Activated naive CD4-positive, alpha-beta T cell treated with anti-CD3 and anti-CD28 coated beads, Interleukin-2, amount 10 ng/mL, durations not matched to agents 7 days and 5 days (primary cell): ENCODE data around the gene TTC38.
"Not testable (repeated sequence)": the region's sequence is repeated elsewhere in the genome, so short reads cannot be mapped to it uniquely, and the experiment has no call there.

Source experiments
- CTCF ChIA-PET: fragments of 350-600 bp; sonication (Branson Sonifier 250); formaldehyde crosslinking; loops from one replicate; lab custom pipeline; 2021; ENCODE audit warnings: antibody characterized with exemption; lab: Charles Lee
- DNase-seq: peaks from one replicate; pipeline ENCODE4 v3.0.0-alpha.2; 2020
- H3K27ac Mint-ChIP-seq: one replicate; pipeline ENCODE4 v1.8.0; 2021; ENCODE audit warnings: mild to moderate bottlenecking, moderate library complexity, mixed read lengths
- H3K27me3 Mint-ChIP-seq: one replicate; pipeline ENCODE4 v1.8.0; 2021; ENCODE audit warnings: mild to moderate bottlenecking, mixed read lengths
- H3K36me3 Mint-ChIP-seq: one replicate; pipeline ENCODE4 v1.8.0; 2021; ENCODE audit warnings: mixed read lengths
- H3K4me1 Mint-ChIP-seq: one replicate; pipeline ENCODE4 v1.8.0; 2021; ENCODE audit warnings: mixed read lengths
- H3K4me3 Mint-ChIP-seq: one replicate; pipeline ENCODE4 v1.8.0; 2021; ENCODE audit warnings: mild to moderate bottlenecking, moderate library complexity, mixed read lengths
- H3K9me3 Mint-ChIP-seq: one replicate; pipeline ENCODE4 v1.8.0; 2021; ENCODE audit warnings: mixed read lengths

TTC38 gene

DNA sequence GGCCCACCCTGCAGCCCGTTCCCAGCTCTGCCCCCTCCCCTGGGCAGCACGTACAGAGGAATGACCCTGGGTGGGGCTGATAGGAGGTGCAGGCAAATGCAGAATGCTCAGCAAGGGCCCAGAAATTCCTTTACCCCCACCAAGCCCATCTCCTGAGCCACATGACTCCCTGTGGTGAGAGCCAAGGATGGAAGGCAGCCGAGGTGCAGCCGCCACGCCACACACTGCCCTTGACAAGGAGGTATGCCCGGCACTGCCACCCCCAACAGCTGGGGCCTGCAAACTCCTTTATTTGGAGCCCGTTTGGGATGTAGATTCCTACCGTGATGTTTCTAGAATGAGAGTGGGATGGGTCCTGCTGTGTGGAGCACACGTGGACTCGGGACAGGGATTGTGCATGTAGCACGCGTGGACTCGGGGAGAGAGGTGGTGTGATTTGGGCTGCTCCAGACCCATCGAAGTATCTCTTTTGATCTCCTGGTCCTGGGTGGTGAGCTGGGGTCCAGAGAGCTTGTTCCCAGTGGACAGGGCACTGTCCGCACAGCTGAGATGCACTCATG, 41.8 kb downstream of the TTC38 start:
- Mint-ChIP-seq H3K27me3 (no peaks in the 10 kb centered on the region), H3K27ac (no peak overlapping the region), H3K36me3 (peaks cover 48% of the 10 kb centered on the region), H3K4me3 (no peak overlapping the region), H3K9me3 (no peaks in the 10 kb centered on the region), H3K4me1 (peaks cover 8% of the 10 kb centered on the region)
- CTCF ChIA-PET: no interaction called here
- no peak for DNase-seq

DNA sequence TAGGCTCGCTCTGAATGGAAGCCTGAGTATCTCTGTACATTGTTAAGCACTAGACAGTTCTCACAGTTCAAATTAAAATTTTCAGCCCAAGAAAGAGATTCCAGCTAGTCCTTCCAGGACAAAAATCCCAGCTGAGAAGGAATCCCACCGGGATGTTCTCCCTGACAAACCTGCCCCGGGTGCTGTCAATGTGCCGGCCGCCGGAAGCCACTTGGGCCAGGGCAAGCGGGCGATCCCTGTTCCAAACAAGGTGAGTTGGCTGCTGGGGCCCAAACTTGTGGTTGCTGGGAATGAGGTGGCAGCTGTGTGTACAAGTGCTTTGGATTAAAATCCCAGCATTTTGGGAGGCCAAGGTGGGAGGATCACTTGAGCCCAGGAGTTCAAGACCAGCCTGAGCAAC, 44.2 kb downstream of the TTC38 start:
- Mint-ChIP-seq H3K27me3 (no peaks in the 10 kb centered on the region), H3K27ac (no peak overlapping the region), H3K4me3 (no peak overlapping the region), H3K36me3 (peaks cover 57% of the 10 kb centered on the region), H3K4me1 (peaks cover 4% of the 10 kb centered on the region), H3K9me3 (no peaks in the 10 kb centered on the region)
- no peak for DNase-seq
- CTCF ChIA-PET: interaction anchor here (1.0 to 1.8 kb wide), 3 partner anchors 190 to 306 kb away, joined by 3 to 6 read pairs (median 5); no protein-coding TSS in a partner anchor

DNA sequence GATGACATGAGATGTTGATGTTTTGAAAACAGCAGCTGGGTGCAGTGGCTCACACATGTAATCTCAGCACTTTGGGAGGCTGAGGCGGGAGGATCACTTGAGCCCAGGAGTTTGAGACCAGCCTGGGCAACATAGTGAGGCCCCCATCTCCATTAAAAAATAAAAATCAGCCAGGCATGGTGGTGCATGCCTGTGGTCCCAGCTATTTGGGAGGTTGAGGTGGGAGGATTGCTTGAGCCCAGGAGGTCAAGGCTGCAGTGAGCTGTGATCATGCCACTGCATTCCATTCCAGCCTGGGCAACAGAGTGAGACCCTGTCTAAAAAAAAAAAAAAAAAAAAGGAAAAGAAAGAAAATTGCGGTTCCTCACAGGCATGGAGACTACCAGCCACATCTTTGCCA, 45.0 kb downstream of the TTC38 start:
- not testable (repeated sequence) for DNase-seq, H3K9me3 Mint-ChIP-seq, H3K4me3 Mint-ChIP-seq, H3K27me3 Mint-ChIP-seq, H3K4me1 Mint-ChIP-seq, H3K27ac Mint-ChIP-seq
- CTCF ChIA-PET: interaction anchor here (0.8 to 1.8 kb wide), 3 partner anchors 188 to 307 kb away, joined by 3 to 10 read pairs (median 6); no protein-coding TSS in a partner anchor
- peaks cover 63% of the 10 kb centered on the region for H3K36me3 Mint-ChIP-seq

DNA sequence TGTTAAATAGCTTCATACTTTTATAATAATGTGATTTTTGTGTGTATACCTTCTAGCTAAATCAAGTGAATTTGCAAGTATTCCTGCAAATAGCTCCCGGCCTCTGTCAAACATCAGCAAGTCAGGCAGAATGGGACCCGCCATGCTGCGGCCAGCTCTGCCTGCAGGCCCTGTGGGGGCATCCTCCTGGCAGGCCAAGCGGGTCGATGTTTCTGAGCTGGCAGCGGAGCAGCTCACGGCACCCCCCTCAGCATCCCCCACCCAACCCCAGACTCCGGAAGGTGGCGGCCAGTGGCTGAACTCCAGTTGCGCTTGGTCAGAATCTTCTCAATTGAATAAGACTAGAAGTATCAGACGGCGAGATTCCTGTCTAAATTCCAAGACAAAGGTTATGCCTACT, 48.2 kb downstream of the TTC38 start:
- no peak for DNase-seq
- Mint-ChIP-seq H3K4me1 (no peaks in the 10 kb centered on the region), H3K9me3 (no peaks in the 10 kb centered on the region), H3K27me3 (no peaks in the 10 kb centered on the region), H3K36me3 (peaks cover 60% of the 10 kb centered on the region), H3K4me3 (no peak overlapping the region), H3K27ac (no peak overlapping the region)
- CTCF ChIA-PET: interaction anchor here (4.6 kb wide), 1 partner anchor 193 kb away, joined by 37 read pairs; no protein-coding TSS in a partner anchor

DNA sequence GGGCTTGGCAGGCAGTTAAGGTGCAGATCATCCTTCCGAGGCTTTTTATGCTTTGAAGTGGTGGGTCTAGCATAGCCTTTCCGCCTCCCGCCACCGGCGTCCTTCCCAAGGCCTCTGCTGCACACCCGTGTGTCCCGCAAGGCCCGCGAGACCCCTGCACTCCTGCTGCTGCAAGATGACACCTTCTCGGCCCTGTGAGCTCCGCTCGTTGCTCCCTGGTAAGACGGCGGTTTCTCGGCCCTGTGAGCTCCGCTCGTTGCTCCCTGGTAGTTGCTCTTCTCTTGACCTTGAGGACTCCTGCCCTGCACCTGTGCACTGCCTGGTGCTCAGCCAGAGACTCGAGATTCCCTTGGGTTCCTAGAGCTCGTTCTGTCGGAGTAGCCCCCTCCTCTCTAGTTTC, 49.8 kb downstream of the TTC38 start:
- Mint-ChIP-seq H3K4me1 (no peaks in the 10 kb centered on the region), H3K36me3 (peaks cover 67% of the 10 kb centered on the region), H3K4me3 (no peak overlapping the region), H3K27me3 (no peaks in the 10 kb centered on the region), H3K27ac (no peak overlapping the region), H3K9me3 (no peaks in the 10 kb centered on the region)
- DNase-seq: no peak
- CTCF ChIA-PET: interaction anchor here (4.6 kb wide), 1 partner anchor 195 kb away, joined by 37 read pairs; no protein-coding TSS in a partner anchor

DNA sequence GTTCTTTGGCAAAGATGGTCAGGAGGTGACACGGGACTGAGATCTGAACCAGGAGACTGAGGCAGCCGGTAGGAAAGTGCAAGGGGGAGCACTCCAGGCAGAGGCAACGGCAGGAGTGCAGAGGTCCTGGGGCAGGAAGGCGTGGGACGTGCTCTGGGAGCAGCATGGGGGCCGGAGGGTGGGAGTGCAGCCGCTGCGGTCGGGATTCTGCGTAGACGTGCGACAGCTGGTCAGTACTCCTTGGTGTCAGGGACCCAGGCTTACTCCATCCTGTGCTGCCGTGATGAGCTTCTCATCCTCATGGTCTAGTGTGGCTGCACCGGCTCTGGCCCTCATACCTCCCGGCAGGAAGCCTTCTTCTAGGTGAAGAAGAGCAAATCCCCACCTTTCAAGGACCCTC, 50.8 kb downstream of the TTC38 start:
- CTCF ChIA-PET: interaction anchor here (4.6 kb wide), 1 partner anchor 196 kb away, joined by 37 read pairs; no protein-coding TSS in a partner anchor
- no peaks in the 10 kb centered on the region for H3K9me3 Mint-ChIP-seq
- H3K4me1 Mint-ChIP-seq: no peaks in the 10 kb centered on the region
- H3K4me3 Mint-ChIP-seq: no peak overlapping the region
- peaks cover 74% of the 10 kb centered on the region for H3K36me3 Mint-ChIP-seq
- H3K27me3 Mint-ChIP-seq: no peaks in the 10 kb centered on the region
- H3K27ac Mint-ChIP-seq: no peak overlapping the region
- no peak for DNase-seq

DNA sequence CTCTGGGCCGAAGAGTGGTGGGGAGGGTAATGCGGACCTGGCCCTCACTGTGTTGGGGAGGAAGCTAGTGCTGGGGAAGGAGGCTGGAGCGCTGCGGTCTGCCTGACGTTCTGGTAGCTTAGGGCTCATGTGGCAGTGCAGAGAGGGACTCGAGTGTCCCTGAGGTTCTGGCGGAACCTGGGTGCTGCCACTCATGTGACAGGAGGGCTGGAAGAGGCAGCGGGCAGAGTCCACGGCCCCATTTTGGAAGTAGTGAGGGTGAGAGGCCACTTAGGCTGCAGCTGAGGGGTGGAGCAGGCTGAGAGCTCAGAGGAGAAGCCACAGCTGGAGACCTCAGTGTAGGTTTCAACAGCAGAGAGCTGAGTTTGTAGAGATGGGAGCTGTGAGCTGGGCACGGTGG, 51.5 kb downstream of the TTC38 start:
- Mint-ChIP-seq H3K9me3 (no peaks in the 10 kb centered on the region), H3K4me3 (no peak overlapping the region), H3K27ac (no peak overlapping the region), H3K36me3 (peaks cover 73% of the 10 kb centered on the region), H3K4me1 (no peaks in the 10 kb centered on the region), H3K27me3 (no peaks in the 10 kb centered on the region)
- DNase-seq: no peak
- CTCF ChIA-PET: interaction anchor here (0.7 to 0.8 kb wide), 2 partner anchors 15 to 313 kb away, joined by 3 to 4 read pairs; no protein-coding TSS in a partner anchor

DNA sequence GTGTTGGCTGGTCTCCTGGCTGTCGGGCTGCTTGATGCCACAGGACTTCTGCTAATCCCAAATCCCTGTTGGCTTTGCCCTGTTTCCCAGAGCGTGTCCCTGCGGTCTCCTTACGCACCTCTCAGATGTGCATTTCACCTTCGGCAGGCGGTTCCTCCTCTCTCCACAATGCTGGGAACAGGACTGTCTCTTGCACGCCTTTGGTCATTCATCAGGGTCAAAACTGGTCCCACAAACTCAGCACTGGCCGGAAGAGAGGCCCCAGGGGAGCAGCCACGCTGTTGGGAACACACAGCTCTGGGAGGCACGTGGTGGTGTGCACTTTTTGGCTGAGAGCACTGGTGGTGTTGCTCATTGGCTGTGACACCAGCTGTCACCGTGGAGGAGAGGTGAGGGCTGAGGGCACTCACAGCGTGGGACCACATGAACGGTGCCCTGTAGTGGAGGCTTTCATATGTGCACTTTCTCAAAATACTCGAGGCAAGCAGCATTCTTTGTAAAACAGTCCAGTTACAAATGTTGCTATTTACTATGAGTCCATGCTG, 52.4 kb downstream of the TTC38 start:
- no peaks in the 10 kb centered on the region for H3K27me3 Mint-ChIP-seq
- H3K4me3 Mint-ChIP-seq: no peak overlapping the region
- no peak for DNase-seq
- H3K9me3 Mint-ChIP-seq: no peaks in the 10 kb centered on the region
- no peaks in the 10 kb centered on the region for H3K4me1 Mint-ChIP-seq
- peaks cover 77% of the 10 kb centered on the region for H3K36me3 Mint-ChIP-seq
- H3K27ac Mint-ChIP-seq: no peak overlapping the region
- CTCF ChIA-PET: no interaction called here

DNA sequence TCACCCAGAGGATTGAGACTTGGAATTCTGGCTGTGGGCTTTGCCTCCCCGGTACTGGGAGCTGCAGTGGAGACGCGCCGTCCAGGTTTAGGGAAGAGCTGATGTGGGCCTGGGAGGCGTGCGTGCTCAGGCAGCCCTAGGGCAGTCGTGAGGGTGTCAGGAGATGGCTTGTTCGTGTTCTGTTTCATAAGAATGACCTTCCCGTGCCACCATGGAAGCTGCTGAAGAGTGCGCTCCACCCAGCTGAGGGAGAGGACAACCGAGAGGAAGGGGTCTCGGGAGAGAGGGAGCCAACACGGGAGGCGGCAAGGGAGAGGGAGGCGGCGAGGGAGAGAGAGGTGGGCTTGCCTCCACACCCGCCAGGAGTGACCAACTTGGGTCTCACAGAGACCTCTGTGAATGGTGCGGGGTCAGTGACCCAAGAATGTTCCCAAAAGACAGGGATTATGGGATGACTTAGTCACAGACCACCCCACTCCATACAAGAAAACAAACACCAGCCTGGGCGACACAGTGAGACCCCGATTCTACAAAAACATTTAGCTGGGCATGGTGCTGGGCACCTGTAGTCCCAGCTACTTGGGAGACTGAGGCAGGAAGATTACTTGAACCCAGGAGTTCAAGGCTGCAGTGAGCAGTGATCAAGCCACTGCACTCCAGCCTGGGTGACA, 53.0 kb downstream of the TTC38 start:
- Mint-ChIP-seq H3K27me3 (no peaks in the 10 kb centered on the region), H3K4me3 (no peak overlapping the region), H3K9me3 (no peaks in the 10 kb centered on the region), H3K27ac (no peak overlapping the region), H3K36me3 (peaks cover 77% of the 10 kb centered on the region), H3K4me1 (no peaks in the 10 kb centered on the region)
- CTCF ChIA-PET: no interaction called here
- no peak for DNase-seq

DNA sequence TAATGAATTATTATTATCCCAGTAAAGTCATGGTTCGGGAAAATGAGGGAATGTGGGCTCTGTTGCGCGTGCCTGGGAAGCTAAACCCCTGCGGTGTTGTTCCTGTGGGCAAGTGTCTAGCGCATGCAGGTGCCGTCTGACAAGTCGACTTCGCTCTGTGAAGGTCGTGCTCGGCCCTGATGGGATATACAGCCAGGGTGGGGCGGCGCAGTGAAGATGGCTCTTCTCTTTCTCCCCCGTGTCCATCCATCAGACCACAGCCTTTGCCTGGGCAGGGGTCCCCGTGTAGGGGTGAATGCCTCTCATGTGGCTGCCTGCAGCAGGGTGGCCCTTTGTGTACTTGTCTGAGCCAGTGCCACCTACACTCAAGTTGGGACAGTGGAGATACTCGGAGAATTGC, 54.9 kb downstream of the TTC38 start:
- CTCF ChIA-PET: no interaction called here
- H3K4me3 Mint-ChIP-seq: no peak overlapping the region
- H3K4me1 Mint-ChIP-seq: no peaks in the 10 kb centered on the region
- no peak overlapping the region for H3K27ac Mint-ChIP-seq
- H3K36me3 Mint-ChIP-seq: peaks cover 69% of the 10 kb centered on the region
- no peaks in the 10 kb centered on the region for H3K27me3 Mint-ChIP-seq
- no peak for DNase-seq
- no peaks in the 10 kb centered on the region for H3K9me3 Mint-ChIP-seq

DNA sequence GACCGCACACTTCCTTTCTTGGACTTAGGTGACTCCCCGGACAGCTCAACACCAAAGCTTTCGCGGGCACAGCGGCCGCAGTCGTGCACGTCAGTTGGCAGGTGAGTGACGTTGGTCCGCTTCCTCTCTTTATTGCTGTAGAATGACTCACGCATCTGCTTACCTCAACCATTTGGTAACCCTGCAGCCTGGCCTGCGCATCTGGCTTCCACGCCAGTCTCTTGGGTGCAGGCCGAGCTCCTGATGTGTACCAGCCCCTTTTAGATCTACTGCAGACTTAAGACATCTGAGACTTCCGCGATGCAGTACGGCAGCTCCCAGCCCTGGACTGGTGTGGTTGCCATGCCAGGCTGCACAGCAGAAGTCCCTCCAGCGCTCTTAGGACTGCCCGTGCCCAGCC, 55.4 kb downstream of the TTC38 start:
- Mint-ChIP-seq H3K27ac (no peak overlapping the region), H3K9me3 (no peaks in the 10 kb centered on the region)

DNA sequence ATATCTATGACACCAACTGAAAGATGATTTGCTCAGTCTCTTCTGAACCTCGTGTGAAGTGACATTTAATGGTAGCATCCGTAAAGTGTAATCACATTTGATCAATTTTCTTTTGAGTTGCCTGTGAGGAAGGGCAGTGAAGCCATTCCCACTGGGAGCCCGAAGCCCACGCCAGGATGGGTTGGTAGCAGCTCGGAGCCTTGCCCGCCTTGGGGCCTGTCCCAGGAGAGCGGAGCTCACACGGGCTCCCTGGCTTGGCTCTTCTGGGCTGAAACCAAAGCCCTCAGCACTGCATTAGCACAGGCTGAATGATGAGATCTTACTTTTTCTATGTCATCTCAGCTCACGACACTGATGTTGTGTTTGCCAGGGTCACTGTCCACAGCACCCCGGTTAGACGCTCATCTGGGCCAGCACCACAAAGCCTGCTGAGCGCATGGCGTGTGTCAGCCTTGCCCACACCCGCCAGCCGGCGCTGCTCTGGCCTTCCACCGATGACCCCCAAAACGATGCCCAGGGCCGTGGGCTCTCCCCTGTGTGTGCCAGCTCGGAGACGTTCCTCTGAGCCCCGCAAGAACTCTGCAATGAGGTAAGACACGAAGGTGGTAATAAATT, 58.4 kb downstream of the TTC38 start:
- DNase-seq: no peak
- Mint-ChIP-seq H3K36me3 (peaks cover 65% of the 10 kb centered on the region), H3K4me1 (no peaks in the 10 kb centered on the region), H3K4me3 (no peak overlapping the region), H3K27ac (no peak overlapping the region), H3K9me3 (no peaks in the 10 kb centered on the region), H3K27me3 (no peaks in the 10 kb centered on the region)
- CTCF ChIA-PET: no interaction called here

More for the DNA sequence above, 55.4 kb downstream of the TTC38 start:
- CTCF ChIA-PET: no interaction called here
- peaks cover 69% of the 10 kb centered on the region for H3K36me3 Mint-ChIP-seq
- no peaks in the 10 kb centered on the region for H3K4me1 Mint-ChIP-seq
- no peak for DNase-seq
- no peak overlapping the region for H3K4me3 Mint-ChIP-seq
- H3K27me3 Mint-ChIP-seq: no peaks in the 10 kb centered on the region

DNA sequence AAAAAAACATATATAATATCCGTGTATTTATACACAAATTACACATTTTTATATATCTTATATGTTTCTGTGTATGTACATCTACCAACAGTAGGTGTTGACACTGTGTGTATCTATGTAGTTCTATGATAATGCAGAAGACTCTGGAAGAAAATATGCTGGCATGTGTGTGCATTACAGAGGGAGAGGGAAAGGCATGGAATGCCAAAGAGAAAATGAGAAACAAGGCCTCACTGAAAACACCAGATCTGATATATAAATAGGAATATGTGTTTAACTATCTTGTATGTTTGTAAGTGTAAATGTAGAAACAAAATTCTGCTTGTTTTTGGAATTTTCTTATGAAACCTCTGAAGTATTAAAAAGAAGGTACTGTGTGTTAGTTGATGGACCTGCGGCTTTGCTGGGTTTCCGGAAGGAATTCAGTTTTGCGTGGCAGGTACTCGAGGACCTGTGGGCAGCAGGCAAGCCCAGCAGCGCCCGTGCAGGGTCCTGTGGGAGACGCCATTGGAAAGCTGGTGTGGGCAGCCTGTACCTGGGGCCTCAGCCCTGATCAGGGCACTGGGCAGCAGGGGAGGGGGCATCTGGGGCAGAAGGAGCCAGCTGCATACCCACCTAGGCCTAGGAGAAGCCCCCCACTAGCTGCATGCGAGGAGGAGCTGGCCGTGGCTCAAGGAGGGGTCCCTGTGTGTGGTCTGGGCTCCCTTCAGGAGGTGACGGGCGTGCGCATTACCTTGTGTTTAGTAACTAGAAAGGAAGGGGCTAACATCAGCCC, 60.1 kb downstream of the TTC38 start:
- peaks cover 61% of the 10 kb centered on the region for H3K36me3 Mint-ChIP-seq
- CTCF ChIA-PET: interaction anchor here (1.7 kb wide), 1 partner anchor 315 kb away, joined by 3 read pairs; no protein-coding TSS in a partner anchor
- no peaks in the 10 kb centered on the region for H3K27me3 Mint-ChIP-seq
- no peak overlapping the region for H3K4me3 Mint-ChIP-seq
- H3K9me3 Mint-ChIP-seq: no peaks in the 10 kb centered on the region
- no peak for DNase-seq
- no peaks in the 10 kb centered on the region for H3K4me1 Mint-ChIP-seq
- H3K27ac Mint-ChIP-seq: peak overlapping the region; percentile 60

DNA sequence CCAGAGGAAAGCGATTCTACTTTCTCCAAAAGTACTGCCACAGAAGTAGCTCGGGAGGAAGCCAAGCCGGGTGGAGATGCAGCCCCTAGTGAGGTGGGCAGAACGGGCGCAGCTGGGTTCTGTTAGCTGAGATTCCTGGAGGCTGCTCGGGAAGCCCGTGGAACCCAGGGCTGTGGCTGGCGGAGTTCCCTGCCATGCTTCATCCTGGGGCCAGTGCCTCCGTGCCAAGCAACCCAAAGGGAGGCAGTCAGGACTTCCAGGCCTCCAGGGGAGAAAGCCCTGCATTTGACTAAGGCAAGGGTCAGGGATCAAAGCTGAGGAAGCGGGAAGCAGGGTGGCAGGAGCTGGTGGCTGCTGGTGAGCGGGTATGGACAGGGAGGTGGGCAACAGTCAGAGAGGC, 61.0 kb downstream of the TTC38 start:
- no peak overlapping the region for H3K4me3 Mint-ChIP-seq
- no peak overlapping the region for H3K27ac Mint-ChIP-seq
- H3K27me3 Mint-ChIP-seq: no peaks in the 10 kb centered on the region
- H3K36me3 Mint-ChIP-seq: peaks cover 63% of the 10 kb centered on the region
- CTCF ChIA-PET: interaction anchor here (1.7 kb wide), 1 partner anchor 316 kb away, joined by 3 read pairs; no protein-coding TSS in a partner anchor
- no peak for DNase-seq
- H3K9me3 Mint-ChIP-seq: no peaks in the 10 kb centered on the region
- H3K4me1 Mint-ChIP-seq: no peaks in the 10 kb centered on the region
